GM18507 (cell line): ENCODE data around the gene ZNF746.

Experiments
- DNase-seq: peaks from one replicate; pipeline ENCODE4 v3.0.0; 2011; ENCODE audit warnings: low read depth; ENCODE audit not compliant: insufficient read length; ENCODE audit errors: extremely low spot score
- FAIRE-seq: peaks from 2 replicates; lab custom pipeline; 2011; peaks lifted over from hg19 to GRCh38; lab: Jason Lieb, UNC

Gene ZNF746

DNA sequence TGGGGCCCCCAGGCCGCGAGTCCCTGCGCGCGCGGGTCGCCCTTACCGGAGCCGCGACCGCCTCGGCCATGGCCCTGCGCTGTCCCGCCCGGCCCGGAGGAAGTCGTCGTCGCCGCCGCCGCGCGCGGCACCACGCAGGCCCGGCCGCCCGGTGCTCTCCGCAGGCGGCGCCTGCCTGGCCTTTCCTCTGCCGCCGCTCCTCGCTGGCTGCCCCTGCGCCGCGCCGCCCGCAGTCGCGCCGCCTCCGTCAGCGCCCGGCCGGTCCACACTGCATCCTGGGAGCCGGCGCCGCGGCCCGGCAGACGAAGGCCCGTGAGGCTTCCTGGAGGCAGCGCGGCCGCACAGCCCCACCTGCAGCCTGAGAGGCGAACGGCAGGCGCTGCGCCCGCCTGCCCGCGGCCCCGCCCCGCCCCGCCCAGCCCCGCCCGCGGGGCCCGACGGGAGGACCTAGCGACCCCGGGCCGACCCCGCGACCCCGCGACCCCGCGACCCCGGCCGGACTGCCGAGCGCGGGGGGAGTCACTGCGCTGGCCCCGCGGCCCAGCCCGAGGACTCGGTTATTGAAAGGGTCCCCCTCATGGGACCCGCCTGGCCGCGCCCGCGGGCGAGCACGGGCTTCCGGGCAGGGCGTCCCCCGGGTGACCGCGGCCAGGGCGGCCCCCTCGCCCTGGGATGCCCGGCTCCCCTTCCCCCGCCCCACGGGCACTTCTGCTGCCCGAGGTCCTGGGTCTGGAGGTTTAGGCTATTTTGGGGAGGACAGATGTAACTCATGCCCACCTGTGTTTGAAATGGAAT lies at the start of gene ZNF746:
TSS of gene ZNF746 (minus strand) at position 343 of the 795 bp plus-strand sequence. CDS start at position 70, 273 bp downstream.
- DNase-seq (peak; percentile 84), FAIRE-seq (peak; percentile 33)

DNA sequence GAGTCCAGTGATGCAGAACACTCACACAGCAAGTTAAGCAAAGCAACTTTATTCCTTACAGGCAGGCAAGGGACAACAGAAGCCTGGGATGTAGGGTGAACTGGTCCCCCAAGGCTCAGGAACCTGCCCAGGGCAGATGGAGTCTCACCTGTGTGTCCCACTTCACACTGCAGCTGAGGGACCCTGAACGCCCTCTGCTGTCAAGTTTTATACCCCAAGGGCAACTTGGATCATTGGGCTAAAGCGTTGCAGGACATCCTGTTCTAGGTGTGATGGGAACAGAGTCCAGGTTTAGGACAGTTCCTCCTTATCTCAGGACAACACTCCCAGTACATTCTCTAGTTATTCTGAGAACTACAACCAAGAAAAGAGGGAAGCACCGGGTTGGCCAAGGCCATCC lies 49.5 kb upstream of the ZNF746 start:
- no peak for DNase-seq
- no peak for FAIRE-seq

DNA sequence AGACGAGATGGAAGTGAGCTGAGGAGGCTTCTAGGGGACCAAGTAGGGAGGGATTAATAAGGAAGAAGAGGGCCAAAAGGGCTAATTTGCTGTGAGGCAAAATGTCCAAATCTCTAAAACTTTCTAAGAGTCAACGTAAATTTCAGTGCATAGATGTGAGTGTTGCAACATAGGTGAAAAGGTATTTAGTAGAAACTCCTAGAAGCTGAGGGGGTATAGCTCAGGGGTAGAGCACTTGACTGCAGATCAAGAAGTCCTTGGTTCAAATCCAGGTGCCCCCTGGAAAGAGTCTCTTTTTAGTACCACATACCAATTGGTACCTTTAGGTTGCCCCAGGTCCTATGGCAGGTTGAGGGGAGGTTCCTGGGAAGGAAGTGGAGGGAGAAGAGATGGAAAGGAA lies 48.7 kb upstream of the ZNF746 start:
- FAIRE-seq: no peak
- DNase-seq: no peak

- DNase-seq (no peak), FAIRE-seq (no peak)
Measured at GRCh38 chr7:149544028-149544427, 46.4 kb upstream of the ZNF746 start.

GRCh38 chr7:149532654-149533053 lies 35.0 kb upstream of the ZNF746 start:
- DNase-seq: no peak
- FAIRE-seq: no peak

DNA sequence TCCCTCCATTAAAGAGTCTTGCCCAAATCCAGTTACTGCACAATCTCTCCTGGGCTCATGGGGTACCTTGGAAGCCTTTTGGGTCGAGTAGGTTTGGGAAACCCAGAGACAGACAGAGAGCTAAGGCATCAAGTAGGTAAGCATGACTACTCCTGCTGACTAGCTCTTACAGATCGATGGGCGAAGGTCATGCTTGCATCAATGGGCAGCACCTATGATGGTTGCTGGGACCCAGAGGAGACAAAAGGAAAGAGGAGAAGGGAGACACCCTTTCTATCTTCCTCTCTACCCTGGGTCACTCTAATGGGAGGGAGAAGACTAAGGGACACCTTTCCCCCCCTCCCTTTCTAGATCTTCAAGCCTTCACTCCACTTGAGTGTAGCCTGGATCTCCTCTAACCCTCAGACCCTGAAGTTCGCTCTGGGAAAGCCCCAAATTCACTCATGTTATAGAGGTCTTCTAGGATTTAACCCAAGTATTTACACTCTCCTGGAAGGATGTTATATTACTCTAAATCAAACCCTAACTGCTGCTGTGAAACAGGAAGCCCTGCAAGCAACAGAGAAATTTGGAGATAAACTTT lies 31.6 kb upstream of the ZNF746 start:
- FAIRE-seq (no peak), DNase-seq (no peak)

GRCh38 chr7:149527414-149527813 lies 29.8 kb upstream of the ZNF746 start:
- DNase-seq (no peak), FAIRE-seq (no peak)

- DNase-seq: no peak
- FAIRE-seq: no peak
Measured at GRCh38 chr7:149525280-149525679, 27.7 kb upstream of the ZNF746 start.

DNA sequence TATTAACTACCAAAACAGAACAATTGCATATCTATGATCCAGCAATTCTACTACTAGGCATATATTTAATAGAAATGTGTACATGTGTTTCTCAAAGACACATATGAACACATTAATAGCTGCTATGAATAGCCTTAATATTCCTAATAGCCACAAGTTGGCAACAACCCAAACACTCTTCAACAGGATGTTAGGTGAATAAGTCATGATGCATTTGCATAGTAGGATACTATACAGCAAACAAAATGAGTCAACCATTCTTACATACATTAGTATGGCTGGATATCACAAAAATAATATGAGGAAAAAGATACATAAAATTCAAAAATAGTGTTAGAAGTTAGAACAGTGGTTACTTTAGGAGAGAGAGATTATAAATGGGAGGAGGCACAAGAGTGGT lies 26.8 kb upstream of the ZNF746 start:
- DNase-seq (no peak), FAIRE-seq (no peak)

DNA sequence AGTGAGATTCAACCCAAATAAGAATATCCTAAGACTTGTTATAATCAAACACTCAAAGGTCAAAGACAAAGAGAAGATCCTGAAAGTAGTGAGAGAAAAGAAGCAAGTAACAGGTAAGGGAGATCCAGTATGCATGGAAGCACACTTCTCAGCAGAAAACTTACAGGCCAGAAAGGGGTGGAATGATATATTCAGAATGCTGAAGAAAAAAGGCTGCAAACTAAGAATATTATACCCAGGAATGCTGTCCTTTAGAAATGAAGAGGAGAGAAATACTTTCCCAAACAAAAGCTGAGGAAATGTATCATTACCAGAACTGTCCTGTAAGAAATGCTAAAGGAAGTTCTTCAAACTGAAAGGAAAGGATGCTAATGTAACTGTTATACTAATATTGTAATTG lies 12.6 kb upstream of the ZNF746 start:
- no peak for FAIRE-seq
- DNase-seq: no peak

DNA sequence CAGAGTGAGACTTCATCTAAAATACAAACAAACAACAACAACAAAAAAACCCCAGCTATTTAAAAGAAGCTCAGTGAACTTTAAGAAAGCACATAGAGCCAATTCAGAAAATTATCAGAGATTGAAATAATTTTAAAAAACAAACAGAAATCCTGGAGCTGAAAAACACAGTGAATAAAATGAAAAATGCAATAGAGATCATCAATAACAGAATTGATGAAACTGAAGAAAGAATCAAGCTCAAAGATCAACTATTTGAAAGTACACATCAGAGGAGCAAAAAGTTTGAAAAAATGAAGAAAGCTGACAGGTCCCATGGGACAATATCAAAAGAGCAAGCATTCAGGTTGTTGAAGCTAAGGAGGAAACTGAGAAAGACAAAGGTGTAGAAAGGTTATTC lies 12.2 kb upstream of the ZNF746 start:
- no peak for FAIRE-seq
- no peak for DNase-seq

GRCh38 chr7:149505551-149505950 lies 7.9 kb upstream of the ZNF746 start:
- DNase-seq: no peak
- no peak for FAIRE-seq

- FAIRE-seq (no peak), DNase-seq (no peak)
Measured at GRCh38 chr7:149501651-149502050, 4.0 kb upstream of the ZNF746 start.

DNA sequence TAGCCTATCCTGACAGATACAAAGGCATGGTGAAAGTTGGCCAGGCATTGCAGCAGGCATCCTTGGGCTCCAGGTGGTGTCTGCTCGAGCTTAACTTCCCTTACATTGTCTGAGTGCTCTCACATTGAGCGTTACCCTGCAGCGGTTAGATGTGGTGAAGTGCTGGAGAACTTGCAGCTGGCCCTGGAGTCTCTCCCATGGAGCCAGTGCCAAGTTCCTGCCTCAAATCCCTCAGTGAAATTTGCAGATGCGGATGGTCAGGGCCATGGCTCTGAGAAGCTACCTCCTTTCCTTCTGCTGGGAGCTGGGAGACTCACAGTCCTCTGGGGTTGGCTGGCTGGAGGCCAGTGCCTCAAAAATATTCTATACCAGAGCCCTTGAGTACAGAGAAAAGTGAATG lies 3.3 kb upstream of the ZNF746 start:
- DNase-seq: no peak
- no peak for FAIRE-seq

- DNase-seq (no peak), FAIRE-seq (no peak)
Measured at GRCh38 chr7:149500201-149500600, 2.6 kb upstream of the ZNF746 start.

GRCh38 chr7:149498811-149499210 lies 1.2 kb upstream of the ZNF746 start:
- FAIRE-seq: no peak
- DNase-seq: no peak

GRCh38 chr7:149496642-149497391 lies 792 bp downstream of the ZNF746 start:
- peak; percentile 14 for DNase-seq
- no peak for FAIRE-seq

DNA sequence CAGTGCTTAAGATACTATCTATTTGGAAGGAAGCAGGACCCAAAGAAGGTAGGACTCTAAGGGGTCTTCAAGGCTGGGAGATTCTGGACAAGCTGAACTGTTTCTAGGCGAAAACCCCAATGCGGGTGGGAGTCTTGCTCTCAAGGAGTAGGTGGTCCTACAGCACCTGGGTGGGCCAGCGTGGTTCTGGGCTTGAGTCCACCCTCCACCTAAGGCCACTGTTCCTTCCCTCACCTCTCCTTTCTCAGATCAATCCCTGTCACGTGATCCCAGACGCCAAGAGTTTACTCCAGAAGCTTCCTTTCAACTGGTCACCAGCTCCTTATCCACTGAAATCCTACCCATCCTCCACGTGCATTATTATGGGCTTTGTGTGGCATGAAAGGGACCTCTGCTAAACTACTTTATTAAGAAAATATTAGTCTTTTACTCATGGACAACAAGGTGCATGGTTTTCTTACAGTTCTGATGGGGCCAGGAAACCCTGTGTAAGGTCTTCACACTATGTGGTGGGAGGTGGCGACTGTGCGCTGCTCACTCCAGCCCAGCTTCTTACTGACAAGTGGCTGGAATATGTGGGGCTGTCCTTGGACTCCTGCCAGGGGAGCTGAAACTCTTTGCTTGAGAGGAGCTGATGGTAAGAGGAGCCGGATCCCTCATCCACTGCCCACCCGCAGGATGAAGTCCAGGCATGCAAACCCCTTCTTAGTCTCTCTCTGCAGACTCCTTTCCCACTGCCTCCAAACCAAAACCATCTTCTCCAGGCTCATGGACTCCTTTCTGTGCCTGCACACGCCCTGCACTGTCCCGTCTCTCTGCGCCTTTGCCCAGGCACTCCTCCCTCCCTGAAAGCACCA lies 1.6 kb downstream of the ZNF746 start:
- FAIRE-seq (no peak), DNase-seq (no peak)

- FAIRE-seq: no peak
Measured at GRCh38 chr7:149494738-149495368, 2.8 kb downstream of the ZNF746 start.

More at GRCh38 chr7:149494738-149495368, 2.8 kb downstream of the ZNF746 start:
- no peak for DNase-seq
